Kidney (tissue), 14 donors: Measurements from ENCODE around the gene ENAH. TPM values are rescaled to one million over a fixed set of nuclear protein-coding genes. Genes with fewer than 3 reads are reported as not detected.
A peak's percentile ranks its signal among the peaks of the same experiment; 100 is the strongest.

Experiments
- DNase-seq, 5 donors: peaks; one replicate each; pipeline ENCODE4 v3.0.0-alpha.2; 2013 to 2020
- FAIRE-seq: peaks from 2 replicates; lab custom pipeline; 2012; peaks lifted over from hg19 to GRCh38; lab: Jason Lieb, UNC
- H3K27ac ChIP-seq, 2 donors: one replicate each; pipeline ENCODE4 v1.7.0; 2013; ENCODE audit warnings: low read depth in 2 of 2, low read length in 2 of 2, inconsistent platforms in 1 of 2
- H3K27me3 ChIP-seq: one replicate; pipeline ENCODE4 v1.7.1; 2013; ENCODE audit warnings: low read length, inconsistent platforms; ENCODE audit not compliant: control insufficient read depth, insufficient read depth
- H3K36me3 ChIP-seq, 3 donors: one replicate each; pipeline versions ENCODE4 v1.7.0 to v1.7.1; 2013; ENCODE audit warnings: low read length in 3 of 3, control low read depth in 1 of 3, inconsistent platforms in 1 of 3; ENCODE audit not compliant: insufficient read depth in 3 of 3, control insufficient read depth in 2 of 3
- H3K4me1 ChIP-seq, 3 donors: one replicate each; pipeline versions ENCODE4 v1.7.0 to v1.7.1; 2013; ENCODE audit warnings: low read length in 3 of 3, inconsistent platforms in 1 of 3, low read depth in 1 of 3; ENCODE audit not compliant: control insufficient read depth in 2 of 3, insufficient read depth in 2 of 3
- H3K4me3 ChIP-seq, 3 donors: one replicate each; pipeline versions ENCODE4 v1.7.0 to v1.8.1; 2013; ENCODE audit warnings: low read length in 3 of 3, control low read depth in 1 of 3, inconsistent platforms in 1 of 3
- H3K9ac ChIP-seq, 3 donors: one replicate each; pipeline versions ENCODE4 v1.7.0 to v1.7.1; 2013; ENCODE audit warnings: low read length in 3 of 3, control low read depth in 1 of 3, inconsistent platforms in 1 of 3
- H3K9me3 ChIP-seq, 3 donors: one replicate each; pipeline versions ENCODE4 v1.7.0 to v1.7.1; 2013; ENCODE audit warnings: low read length in 3 of 3, control low read depth in 1 of 3, inconsistent platforms in 1 of 3; ENCODE audit not compliant: control insufficient read depth in 2 of 3, insufficient read depth in 1 of 3
- CTCF ChIP-seq: IDR thresholded peaks from 3 replicates; pipeline ENCODE4 v1.5.1; 2012; ENCODE audit warnings: mild to moderate bottlenecking, moderate library complexity, borderline replicate concordance; ENCODE audit not compliant: insufficient read depth; ENCODE audit errors: extremely low read depth
- intact Hi-C: fragments of 100-400 bp; cut with DNase I; formaldehyde crosslinking; loops from one replicate; pipeline ENCODE4 v1.11.1; 2022
- polyA plus RNA-seq: library from polyadenylated mRNA; stranded (reverse); fragments of 350-450 nt; fragmentation: Illumina TruSeq; extraction: RNeasy Lipid Tissue Mini Kit (QIAGEN cat#74804); gene quantifications from one replicate; pipeline ENCODE4 v1.2.3, GENCODE V29; 2014; ENCODE audit warnings: low read depth, low replicate concordance; ENCODE audit not compliant: insufficient read depth
- total RNA-seq: library from RNA; stranded (reverse); fragmentation: NEBNext Ultra II Directional; extraction: Animal tissue kit (Norgen Biotek cat#: 25700); gene quantifications from one replicate; pipeline ENCODE4 v1.2.1, GENCODE V29; 2021
- donor health status: control.
- donor health status: control.
- donor health status: control.
- donor health status: control.
- donor health status: control.
- donor health status: DM: yes; HTN: yes; CAD: no.
- donor health status: Normal renal cell carcinoma (clear cell type).

Gene ENAH
- total and polyA plus RNA-seq, 2 donors from 2014 or later: 6.2 to 42.3 TPM

DNA sequence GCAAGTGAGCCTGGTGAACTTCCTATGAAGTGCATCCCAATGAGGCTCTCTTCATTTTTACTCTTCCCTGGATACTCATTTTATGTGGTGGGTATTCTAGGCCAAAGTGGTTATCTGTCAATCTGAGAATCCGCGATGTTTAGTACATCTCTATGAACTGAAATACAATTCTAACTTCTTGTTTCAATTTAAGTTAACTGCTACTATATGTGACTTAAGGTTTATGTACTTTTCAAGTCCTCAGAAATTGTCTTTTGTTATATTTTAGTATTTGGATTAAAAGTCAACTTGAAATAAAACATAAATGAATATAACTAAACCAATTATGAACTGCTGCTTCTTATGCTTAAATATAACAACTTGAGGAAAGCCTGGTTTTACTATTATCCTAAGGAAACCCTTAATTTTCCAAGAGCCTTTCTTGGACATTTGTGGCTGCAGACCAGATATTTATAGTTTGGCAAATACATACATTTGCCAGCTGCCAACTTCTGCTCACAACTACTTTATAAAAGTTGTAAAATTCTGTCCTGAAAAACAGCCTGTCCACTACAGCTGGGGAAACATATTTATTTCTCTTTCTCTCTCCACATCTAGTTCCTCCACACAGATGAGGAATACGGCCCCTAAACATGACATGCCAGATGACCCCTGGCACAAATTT, 60.4 kb downstream of the ENAH start:
- Histone ChIP-seq H3K27me3 (no peaks in the 10 kb centered on the region), H3K4me3 (no peak overlapping the region), H3K27ac (no peak overlapping the region), H3K9ac (no peak overlapping the region), H3K36me3 (no peaks in the 10 kb centered on the region), H3K4me1 (no peaks in the 10 kb centered on the region), H3K9me3 (no peaks in the 10 kb centered on the region)
- no peak for FAIRE-seq
- TF ChIP-seq CTCF: no peak
- DNase-seq: peak in 1 of 5 donors; percentile 25
- intact Hi-C loops: no loop called here

GRCh38 chr1:225587310-225587709, 65.6 kb downstream of the ENAH start:
- TF ChIP-seq CTCF: no peak
- intact Hi-C loops: no loop called here
- no peak for DNase-seq
- Histone ChIP-seq H3K27me3 (no peaks in the 10 kb centered on the region), H3K36me3 (no peaks in the 10 kb centered on the region), H3K4me1 (no peaks in the 10 kb centered on the region), H3K9me3 (no peaks in the 10 kb centered on the region), H3K9ac (no peak overlapping the region), H3K4me3 (no peak overlapping the region), H3K27ac (no peak overlapping the region)
- no peak for FAIRE-seq

DNA sequence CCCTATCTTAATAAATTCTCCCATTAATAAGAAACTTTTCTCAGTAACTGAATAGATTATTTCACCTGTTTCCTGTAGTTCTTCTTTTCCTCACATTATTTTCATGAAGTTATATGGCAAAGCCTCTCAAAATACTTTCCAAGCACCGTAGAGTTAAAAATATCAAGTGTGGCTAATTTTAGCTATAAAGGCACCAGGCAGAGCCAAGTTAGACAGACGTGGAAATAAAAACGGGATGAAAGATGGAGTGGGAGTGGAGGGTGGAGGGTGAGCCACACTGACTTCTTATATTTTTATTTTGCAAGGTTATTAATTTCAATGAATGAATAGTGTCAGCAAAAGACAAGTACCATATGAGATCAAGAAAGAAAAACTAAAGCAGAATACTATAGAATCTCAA, 71.7 kb downstream of the ENAH start:
- no peaks in the 10 kb centered on the region for H3K36me3 ChIP-seq
- DNase-seq: peak in 1 of 5 donors; percentile 54
- no peak for TF ChIP-seq CTCF
- no peak for FAIRE-seq
- H3K27me3 ChIP-seq: no peaks in the 10 kb centered on the region
- H3K9ac ChIP-seq: no peak overlapping the region
- H3K4me1 ChIP-seq: peaks cover 0 to 2% (median 0%) of the 10 kb centered on the region in 3 donors
- intact Hi-C loops: no loop called here
- H3K4me3 ChIP-seq: no peak overlapping the region
- no peaks in the 10 kb centered on the region for H3K9me3 ChIP-seq
- H3K27ac ChIP-seq: no peak overlapping the region
